Osteocyte (in vitro differentiated cells): Measurements from ENCODE around the gene USP44. TPM values are rescaled to one million over a fixed set of nuclear protein-coding genes. Genes with fewer than 3 reads are reported as not detected.
"Not testable (repeated sequence)": the region's sequence is repeated elsewhere in the genome, so short reads cannot be mapped to it uniquely, and the experiment has no call there.

Experiments used
- DNase-seq: peaks from one replicate; pipeline ENCODE4 v3.0.0; 2021; ENCODE audit warnings: mixed read lengths; ENCODE audit not compliant: unreplicated experiment; ENCODE audit errors: extremely low spot score
- H3K27ac Mint-ChIP-seq: one replicate; pipeline ENCODE4 v1.8.0; 2021; ENCODE audit warnings: mild to moderate bottlenecking, mixed read lengths; ENCODE audit not compliant: unreplicated experiment
- H3K27me3 Mint-ChIP-seq: one replicate; pipeline ENCODE4 v1.8.0; 2021; ENCODE audit warnings: mixed read lengths; ENCODE audit not compliant: unreplicated experiment
- H3K36me3 Mint-ChIP-seq: one replicate; pipeline ENCODE4 v1.8.0; 2021; ENCODE audit warnings: mixed read lengths; ENCODE audit not compliant: unreplicated experiment
- H3K4me1 Mint-ChIP-seq: one replicate; pipeline ENCODE4 v1.8.0; 2021; ENCODE audit warnings: mixed read lengths; ENCODE audit not compliant: unreplicated experiment
- H3K4me3 Mint-ChIP-seq: one replicate; pipeline ENCODE4 v1.8.0; 2021; ENCODE audit warnings: mild to moderate bottlenecking, moderate library complexity, mixed read lengths; ENCODE audit not compliant: unreplicated experiment
- H3K9me3 Mint-ChIP-seq: one replicate; pipeline ENCODE4 v1.8.0; 2021; ENCODE audit warnings: mixed read lengths; ENCODE audit not compliant: unreplicated experiment
- CTCF ChIP-seq: fragments of 200-600 bp; sonication (generic); IDR thresholded peaks from 2 replicates; pipeline ENCODE4 v1.5.0; 2021; ENCODE audit warnings: antibody characterized with exemption, mild to moderate bottlenecking, moderate library complexity
- total RNA-seq: library from RNA; stranded (reverse); gene quantifications from 2 replicates; pipeline ENCODE4 v1.2.1, GENCODE V29; 2021

USP44 gene
- total RNA-seq, 1 donor from 2014 or later = 0.73 TPM

GRCh38 chr12:95574799-95575452, 23.6 kb upstream of the USP44 start:
- Mint-ChIP-seq H3K4me1 (peaks cover 9% of the 10 kb centered on the region), H3K27ac (no peak overlapping the region), H3K36me3 (no peaks in the 10 kb centered on the region), H3K27me3 (peaks cover 2% of the 10 kb centered on the region), H3K4me3 (no peak overlapping the region), H3K9me3 (no peaks in the 10 kb centered on the region)
- TF ChIP-seq CTCF = peak; percentile 70
- no peak for DNase-seq

- Mint-ChIP-seq H3K4me1 (peaks cover 9% of the 10 kb centered on the region), H3K4me3 (no peak overlapping the region), H3K27ac (no peak overlapping the region), H3K9me3 (no peaks in the 10 kb centered on the region), H3K27me3 (peaks cover 2% of the 10 kb centered on the region), H3K36me3 (no peaks in the 10 kb centered on the region)
- DNase-seq = no peak
- no peak for TF ChIP-seq CTCF
Observed at GRCh38 chr12:95573951-95574576, 22.8 kb upstream of the USP44 start.

GRCh38 chr12:95571369-95571768, 20.1 kb upstream of the USP44 start:
- Mint-ChIP-seq H3K36me3 (no peaks in the 10 kb centered on the region), H3K27ac (no peak overlapping the region), H3K4me3 (no peak overlapping the region), H3K4me1 (no peaks in the 10 kb centered on the region), H3K27me3 (peaks cover 10% of the 10 kb centered on the region), H3K9me3 (no peaks in the 10 kb centered on the region)
- no peak for TF ChIP-seq CTCF
- no peak for DNase-seq

GRCh38 chr12:95568045-95568444, 16.8 kb upstream of the USP44 start:
- peaks cover 16% of the 10 kb centered on the region for H3K27me3 Mint-ChIP-seq
- H3K4me1 Mint-ChIP-seq, H3K9me3 Mint-ChIP-seq, DNase-seq, H3K36me3 Mint-ChIP-seq, H3K4me3 Mint-ChIP-seq, H3K27ac Mint-ChIP-seq: not testable (repeated sequence)

GRCh38 chr12:95557625-95558024, 6.3 kb upstream of the USP44 start:
- H3K9me3 Mint-ChIP-seq = no peaks in the 10 kb centered on the region
- H3K36me3 Mint-ChIP-seq = peaks cover 2% of the 10 kb centered on the region
- no peak overlapping the region for H3K4me3 Mint-ChIP-seq
- no peak for DNase-seq
- TF ChIP-seq CTCF = no peak
- H3K27me3 Mint-ChIP-seq = peaks cover 50% of the 10 kb centered on the region
- no peaks in the 10 kb centered on the region for H3K4me1 Mint-ChIP-seq
- H3K27ac Mint-ChIP-seq = no peak overlapping the region
